Panc1 (cell line): ENCODE results near the gene CENPC.

Source experiments
- CTCF ChIP-seq: fragments of 450-650 bp; IDR thresholded peaks from 2 replicates; pipeline ENCODE4 v1.5.1; 2017; ENCODE audit warnings: mild to moderate bottlenecking
- TF ChIP-seq, protein P1 (sequence below), 2 experiments: IDR thresholded peaks; 2 replicates each; pipeline ENCODE4 v1.6.1; 2011 to 2012; ENCODE audit warnings: low read depth in 2 of 2, control low read depth in 1 of 2, low read length in 1 of 2, mild to moderate bottlenecking in 1 of 2, moderate library complexity in 1 of 2; ENCODE audit not compliant: insufficient read depth in 1 of 2

GRCh38 chr4:67571975-67572374, 26.7 kb upstream of the CENPC start:
- no peak for TF ChIP-seq CTCF
- TF ChIP-seq, protein P1, sequence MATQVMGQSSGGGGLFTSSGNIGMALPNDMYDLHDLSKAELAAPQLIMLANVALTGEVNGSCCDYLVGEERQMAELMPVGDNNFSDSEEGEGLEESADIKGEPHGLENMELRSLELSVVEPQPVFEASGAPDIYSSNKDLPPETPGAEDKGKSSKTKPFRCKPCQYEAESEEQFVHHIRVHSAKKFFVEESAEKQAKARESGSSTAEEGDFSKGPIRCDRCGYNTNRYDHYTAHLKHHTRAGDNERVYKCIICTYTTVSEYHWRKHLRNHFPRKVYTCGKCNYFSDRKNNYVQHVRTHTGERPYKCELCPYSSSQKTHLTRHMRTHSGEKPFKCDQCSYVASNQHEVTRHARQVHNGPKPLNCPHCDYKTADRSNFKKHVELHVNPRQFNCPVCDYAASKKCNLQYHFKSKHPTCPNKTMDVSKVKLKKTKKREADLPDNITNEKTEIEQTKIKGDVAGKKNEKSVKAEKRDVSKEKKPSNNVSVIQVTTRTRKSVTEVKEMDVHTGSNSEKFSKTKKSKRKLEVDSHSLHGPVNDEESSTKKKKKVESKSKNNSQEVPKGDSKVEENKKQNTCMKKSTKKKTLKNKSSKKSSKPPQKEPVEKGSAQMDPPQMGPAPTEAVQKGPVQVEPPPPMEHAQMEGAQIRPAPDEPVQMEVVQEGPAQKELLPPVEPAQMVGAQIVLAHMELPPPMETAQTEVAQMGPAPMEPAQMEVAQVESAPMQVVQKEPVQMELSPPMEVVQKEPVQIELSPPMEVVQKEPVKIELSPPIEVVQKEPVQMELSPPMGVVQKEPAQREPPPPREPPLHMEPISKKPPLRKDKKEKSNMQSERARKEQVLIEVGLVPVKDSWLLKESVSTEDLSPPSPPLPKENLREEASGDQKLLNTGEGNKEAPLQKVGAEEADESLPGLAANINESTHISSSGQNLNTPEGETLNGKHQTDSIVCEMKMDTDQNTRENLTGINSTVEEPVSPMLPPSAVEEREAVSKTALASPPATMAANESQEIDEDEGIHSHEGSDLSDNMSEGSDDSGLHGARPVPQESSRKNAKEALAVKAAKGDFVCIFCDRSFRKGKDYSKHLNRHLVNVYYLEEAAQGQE (IDR thresholded peaks at IDR 0.05; ENCODE audit: insufficient read depth in 1 of 2, low read depth in 2 of 2, low read length in 1 of 2) = no peak
